ENCODE data around the gene TM4SF1. TPM values are rescaled to one million over a fixed set of nuclear protein-coding genes. Genes with fewer than 3 reads are reported as not detected.

Gene TM4SF1
- total RNA-seq, 1 experiment from 2014 or later = 0.66 TPM

DNA sequence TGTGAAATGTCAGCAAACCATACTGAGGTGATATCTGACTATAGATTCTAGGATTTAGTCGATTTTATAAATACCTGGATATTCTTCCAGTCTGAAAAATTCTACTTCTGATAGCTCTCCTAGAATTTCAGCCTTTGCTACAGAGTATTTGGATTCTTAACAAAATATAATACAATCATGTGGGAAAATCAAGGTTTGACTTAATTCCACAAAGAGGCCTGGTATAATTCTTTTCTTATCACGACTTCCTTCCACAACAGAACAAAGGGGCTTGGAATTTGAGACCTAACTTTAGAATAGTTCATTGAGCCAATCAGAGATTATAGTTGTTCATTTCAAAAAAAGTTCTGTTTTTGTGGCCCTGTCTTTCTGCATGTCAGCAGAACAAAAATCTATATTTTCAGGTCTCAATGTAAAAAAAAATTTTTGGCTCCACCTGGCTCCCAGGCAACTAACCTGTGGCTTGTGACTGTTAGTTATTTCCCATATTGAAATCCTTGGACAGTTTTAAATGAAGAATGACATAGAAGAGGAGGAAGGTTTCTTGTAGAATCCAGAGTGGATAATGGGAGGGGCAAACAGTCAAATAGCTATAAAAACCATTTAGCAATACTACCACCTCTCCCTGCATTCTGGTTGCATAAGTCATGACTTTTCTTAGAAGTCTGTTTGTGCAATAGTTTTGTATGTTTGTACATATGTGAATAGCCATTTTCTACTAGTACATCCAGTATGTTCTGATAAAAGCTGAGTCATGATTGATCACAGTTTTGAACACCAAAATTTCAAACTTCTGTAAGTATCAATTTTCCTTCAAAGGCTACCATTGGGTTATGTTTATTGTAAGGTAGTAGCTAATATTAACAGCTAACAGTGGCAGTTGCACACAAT lies 4.0 kb downstream of the TM4SF1 start (continued):
- no peak for TF ChIP-seq REST (IDR thresholded peaks at IDR 0.05; ENCODE audit: low read depth)
- peak; percentile 46 for TF ChIP-seq CEBPB (IDR thresholded peaks at IDR 0.05; ENCODE audit: low read depth)

DNA sequence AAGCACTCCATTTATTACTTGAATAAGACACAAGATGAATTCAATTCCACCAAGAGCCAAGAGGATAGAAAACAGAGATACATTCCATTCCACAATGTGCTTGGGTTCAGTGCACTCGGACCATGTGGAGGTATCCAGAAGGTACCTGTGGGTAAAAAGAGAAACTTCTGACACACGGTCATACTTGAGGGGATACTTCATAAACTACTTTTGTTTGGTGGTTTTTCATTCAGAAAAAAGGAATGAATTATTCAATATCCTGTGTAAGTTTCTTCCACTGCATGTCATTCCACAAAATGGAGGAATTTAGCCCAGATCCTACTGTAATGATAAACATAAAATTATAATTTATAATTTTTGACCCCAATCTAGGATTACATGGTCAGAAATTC lies 5.7 kb downstream of the TM4SF1 start:
- intact Hi-C loops (cut with micrococcal nuclease) = no loop called here
- Histone ChIP-seq H3K4me1 (ENCODE audit: control insufficient read depth in 1 of 2, insufficient read depth in 2 of 2, low read length in 2 of 2) (peaks cover 12 to 52% of the 10 kb centered on the region in 2 experiments), H3K9ac (ENCODE audit: low read length) (no peak overlapping the region), H3K4me3 (replicated peaks in 1 of 2; ENCODE audit: low read depth in 1 of 2, low read length in 2 of 2) (no peak overlapping the region), H3K79me2 (ENCODE audit: insufficient read depth, low read length) (no peaks in the 10 kb centered on the region), H3K4me2 (ENCODE audit: low read length) (no peak overlapping the region), H2AFZ (ENCODE audit: low read depth, low read length, poor library complexity, severe bottlenecking) (peak overlapping the region; percentile 93), H3K27ac (ENCODE audit: low read depth, low read length) (no peak overlapping the region), H4K20me1 (ENCODE audit: insufficient read depth) (no peaks in the 10 kb centered on the region), H3K9me3 (ENCODE audit: control insufficient read depth in 1 of 2, insufficient read depth in 1 of 2, low read depth in 1 of 2, low read length in 2 of 2) (no peaks in the 10 kb centered on the region), H3K27me3 (ENCODE audit: insufficient read depth, low read length) (no peaks in the 10 kb centered on the region), H3K36me3 (ENCODE audit: control insufficient read depth in 1 of 2, insufficient read depth in 2 of 2, low read length in 2 of 2) (no peaks in the 10 kb centered on the region), H3K9me2 (ENCODE audit: insufficient read depth) (no peaks in the 10 kb centered on the region)
- no peak for DNase-seq (ENCODE audit: low read depth, low spot score)
- no TSS peak for BruUV-seq (replicated peaks)
- TF ChIP-seq EZH2phosphoT487 (IDR thresholded peaks at IDR 0.05; ENCODE audit: borderline replicate concordance) = no peak
- TF ChIP-seq ZNF274 (IDR thresholded peaks at IDR 0.05; ENCODE audit: low read depth, low read length) = no peak
- TF ChIP-seq YY1 (IDR thresholded peaks at IDR 0.05; ENCODE audit: extremely low read depth, insufficient replicate concordance, low read depth, low read length) = no peak
- TF ChIP-seq, protein P1, sequence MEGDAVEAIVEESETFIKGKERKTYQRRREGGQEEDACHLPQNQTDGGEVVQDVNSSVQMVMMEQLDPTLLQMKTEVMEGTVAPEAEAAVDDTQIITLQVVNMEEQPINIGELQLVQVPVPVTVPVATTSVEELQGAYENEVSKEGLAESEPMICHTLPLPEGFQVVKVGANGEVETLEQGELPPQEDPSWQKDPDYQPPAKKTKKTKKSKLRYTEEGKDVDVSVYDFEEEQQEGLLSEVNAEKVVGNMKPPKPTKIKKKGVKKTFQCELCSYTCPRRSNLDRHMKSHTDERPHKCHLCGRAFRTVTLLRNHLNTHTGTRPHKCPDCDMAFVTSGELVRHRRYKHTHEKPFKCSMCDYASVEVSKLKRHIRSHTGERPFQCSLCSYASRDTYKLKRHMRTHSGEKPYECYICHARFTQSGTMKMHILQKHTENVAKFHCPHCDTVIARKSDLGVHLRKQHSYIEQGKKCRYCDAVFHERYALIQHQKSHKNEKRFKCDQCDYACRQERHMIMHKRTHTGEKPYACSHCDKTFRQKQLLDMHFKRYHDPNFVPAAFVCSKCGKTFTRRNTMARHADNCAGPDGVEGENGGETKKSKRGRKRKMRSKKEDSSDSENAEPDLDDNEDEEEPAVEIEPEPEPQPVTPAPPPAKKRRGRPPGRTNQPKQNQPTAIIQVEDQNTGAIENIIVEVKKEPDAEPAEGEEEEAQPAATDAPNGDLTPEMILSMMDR (IDR thresholded peaks at IDR 0.05 in 2 of 3, conservative IDR thresholded peaks at IDR 0.05 in 1 of 3; ENCODE audit: borderline replicate concordance in 1 of 3, insufficient read depth in 1 of 3, low read depth in 2 of 3, low read length in 2 of 3) = no peak
- no peak for TF ChIP-seq SP1 (IDR thresholded peaks at IDR 0.05; ENCODE audit: low read depth)
- RAD21 ChIA-PET (ENCODE audit: low non-redundant PET in 1 of 2, low total read pairs in 2 of 2, uncharacterized antibody in 2 of 2, unreplicated experiment in 2 of 2) = no interaction called here
- POLR2A ChIA-PET = no interaction called here
- no peak for ATAC-seq
- CTCF ChIA-PET = interaction anchor here (1.6 to 2.6 kb wide), 2 partner anchors 16 to 417 kb away, joined by 4 to 6 read pairs; no protein-coding TSS in a partner anchor
